Dedifferentiated amniotic fluid mesenchymal stem cell (primary cell): ENCODE results near the gene NHS.
A peak's percentile ranks its signal among the peaks of the same experiment; 100 is the strongest.
"Not testable (repeated sequence)": the region's sequence is repeated elsewhere in the genome, so short reads cannot be mapped to it uniquely, and the experiment has no call there.

Experiments used
- DNase-seq: peaks from one replicate; pipeline ENCODE4 v3.0.0-alpha.2; 2016; ENCODE audit errors: extremely low spot score

Gene NHS

GRCh38 chrX:17405225-17405969 lies 30.4 kb downstream of the NHS start:
- no peak for DNase-seq

DNA sequence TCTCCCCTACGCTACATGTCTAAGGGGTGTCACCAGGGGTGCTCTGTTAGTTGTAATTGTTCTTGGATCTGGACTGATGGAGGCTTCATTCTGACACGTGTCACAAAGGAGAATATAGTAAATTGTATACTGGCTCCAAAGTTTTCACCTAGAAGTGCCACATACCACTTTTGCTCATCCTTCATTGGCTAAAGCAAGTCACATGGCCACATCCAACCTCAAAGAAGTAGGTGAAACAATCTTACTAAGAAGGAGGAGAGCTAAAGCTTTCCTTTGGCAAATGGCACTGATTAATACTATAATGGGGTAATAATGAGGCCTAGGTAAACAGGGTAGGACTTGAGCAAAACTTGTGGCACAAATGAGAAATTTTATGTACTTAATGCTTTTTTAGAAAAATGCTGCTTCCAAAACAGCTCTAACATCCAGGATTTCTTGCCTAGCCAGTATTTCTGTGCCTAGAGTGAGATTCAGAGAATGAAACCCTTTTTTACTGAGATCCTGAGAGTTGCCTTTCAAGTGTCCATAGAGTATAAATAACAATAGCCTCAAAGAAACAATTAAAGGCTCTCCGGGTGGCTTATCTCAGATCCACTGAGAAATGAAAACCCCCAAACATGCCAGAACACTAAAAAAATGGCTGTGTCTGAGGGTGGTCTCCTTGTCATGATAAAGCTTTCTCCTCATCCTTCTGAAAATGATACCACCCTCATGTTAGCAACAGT lies 34.7 kb downstream of the NHS start:
- no peak for DNase-seq

- no peak for DNase-seq
Measured at GRCh38 chrX:17410651-17411050, 35.7 kb downstream of the NHS start.

GRCh38 chrX:17411205-17411604 lies 36.2 kb downstream of the NHS start:
- DNase-seq: no peak

DNA sequence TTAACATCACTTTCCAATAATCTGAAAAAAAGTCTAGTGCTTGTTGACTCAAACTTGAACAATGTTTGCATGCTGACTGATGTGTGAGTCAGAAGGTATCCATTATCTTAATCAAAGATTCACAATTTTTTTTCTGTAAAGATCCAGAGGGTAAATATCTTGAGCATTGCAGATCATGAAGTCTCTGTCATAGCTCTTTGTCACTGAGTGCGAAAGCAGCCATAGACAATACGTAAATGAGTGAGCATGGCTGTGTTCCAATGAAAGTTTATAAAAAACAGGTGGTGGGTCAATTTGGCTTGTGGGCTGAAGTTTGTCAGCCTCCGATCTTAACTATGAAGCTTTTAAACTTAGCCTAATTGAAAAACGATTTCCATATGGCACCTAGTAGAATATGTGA lies 37.7 kb downstream of the NHS start:
- DNase-seq: peak; percentile 22

GRCh38 chrX:17413228-17413627 lies 38.2 kb downstream of the NHS start:
- no peak for DNase-seq

GRCh38 chrX:17414027-17414658 lies 39.1 kb downstream of the NHS start:
- DNase-seq: no peak

GRCh38 chrX:17414839-17415238 lies 39.8 kb downstream of the NHS start:
- DNase-seq: no peak

DNA sequence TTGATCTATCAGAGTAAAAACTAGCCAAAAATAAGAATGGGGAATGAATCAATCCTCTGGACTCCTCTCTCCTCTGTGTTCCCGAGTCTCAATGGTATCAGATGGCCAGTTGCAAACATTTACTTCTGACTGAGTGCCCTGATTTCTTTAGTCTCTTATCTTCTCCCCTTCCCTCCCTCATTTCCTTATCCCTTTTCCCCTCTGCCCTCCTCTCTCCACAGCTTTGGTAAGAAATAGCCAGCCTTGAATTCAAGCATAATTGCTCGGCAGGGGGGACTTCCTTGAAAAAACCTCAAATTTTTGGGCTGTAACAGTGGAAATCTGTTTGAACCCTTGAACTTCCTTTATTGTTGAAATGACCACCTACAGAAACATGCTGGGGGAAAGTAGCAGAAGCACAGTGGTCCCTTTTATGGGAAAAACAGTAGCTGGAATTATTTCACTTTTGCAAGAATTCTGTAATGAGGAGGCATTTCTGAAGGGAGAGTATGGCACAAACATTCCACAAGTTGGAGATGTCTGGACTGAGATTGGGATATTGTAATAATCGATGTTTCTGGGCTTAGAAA lies 40.3 kb downstream of the NHS start:
- DNase-seq: no peak

- no peak for DNase-seq
Measured at GRCh38 chrX:17417372-17417771, 42.4 kb downstream of the NHS start.

- no peak for DNase-seq
Measured at GRCh38 chrX:17425136-17425535, 50.1 kb downstream of the NHS start.

- no peak for DNase-seq
Measured at GRCh38 chrX:17425551-17425950, 50.6 kb downstream of the NHS start.

DNA sequence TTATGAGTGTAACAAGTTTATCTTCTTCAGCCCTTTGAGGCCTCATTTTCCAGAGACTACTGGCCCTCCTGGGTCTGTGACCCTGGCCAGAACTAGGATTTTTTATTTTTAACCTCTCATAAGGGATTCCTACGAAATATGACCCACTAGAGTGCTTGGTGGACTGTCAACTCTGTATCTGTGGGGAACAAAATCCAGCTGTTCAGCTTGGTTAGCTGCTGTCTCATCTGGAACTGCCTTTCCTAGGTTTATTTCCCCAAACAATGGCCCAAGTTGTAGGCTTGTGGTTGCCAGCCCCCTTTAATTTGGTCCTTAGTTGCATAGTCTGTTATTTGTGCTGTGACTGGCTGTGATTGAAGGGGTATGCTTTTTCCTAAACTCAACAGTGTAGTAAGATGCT lies 56.2 kb downstream of the NHS start:
- DNase-seq: no peak

DNA sequence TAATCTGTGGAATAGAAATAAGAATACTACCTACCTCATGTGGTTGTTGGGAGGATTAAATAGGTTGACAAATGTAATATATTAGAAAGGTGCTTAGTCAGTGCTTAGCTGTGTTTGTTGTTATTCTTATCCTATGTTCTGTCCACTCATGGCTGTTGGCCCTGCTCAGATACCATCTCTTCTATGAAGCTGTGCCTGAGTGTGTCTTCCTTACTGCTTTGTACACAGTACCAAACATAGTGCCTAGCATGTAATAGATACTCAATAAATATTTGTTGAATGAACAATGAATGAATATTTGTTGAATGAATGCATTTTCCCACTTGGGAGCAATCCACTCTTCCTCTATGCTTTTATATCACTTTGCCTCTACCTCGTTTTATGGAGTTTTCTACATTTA lies 57.2 kb downstream of the NHS start:
- DNase-seq: no peak

- DNase-seq: no peak
Measured at GRCh38 chrX:17433965-17434364, 59.0 kb downstream of the NHS start.

GRCh38 chrX:17435476-17435875 lies 60.5 kb downstream of the NHS start:
- DNase-seq: no peak

DNA sequence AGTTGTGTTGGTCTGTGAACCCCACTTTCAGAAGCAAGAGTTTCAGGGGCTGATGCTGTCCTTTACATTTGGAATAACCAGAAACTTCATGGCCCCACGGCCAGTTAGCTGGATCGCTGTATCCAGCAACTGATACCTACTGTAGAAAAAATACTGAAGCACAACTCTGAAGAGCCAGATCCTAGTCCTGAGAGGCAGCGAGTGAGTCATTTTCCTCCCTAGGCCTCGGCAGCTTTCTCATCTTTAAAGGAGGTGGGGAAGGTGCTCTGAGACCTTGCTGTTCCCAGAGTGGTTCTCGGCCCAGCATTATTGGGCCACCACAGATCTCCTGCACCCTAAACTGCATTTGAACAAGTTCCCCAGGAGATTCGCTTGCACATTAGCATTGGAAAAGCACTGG lies 63.2 kb downstream of the NHS start:
- no peak for DNase-seq

- no peak for DNase-seq
Measured at GRCh38 chrX:17440258-17440657, 65.3 kb downstream of the NHS start.

- no peak for DNase-seq
Measured at GRCh38 chrX:17440836-17441235, 65.8 kb downstream of the NHS start.

- DNase-seq: no peak
Measured at GRCh38 chrX:17441965-17442364, 67.0 kb downstream of the NHS start.

- no peak for DNase-seq
Measured at GRCh38 chrX:17442898-17443297, 67.9 kb downstream of the NHS start.

- DNase-seq: no peak
Measured at GRCh38 chrX:17443556-17443955, 68.6 kb downstream of the NHS start.

- DNase-seq: not testable (repeated sequence)
Measured at GRCh38 chrX:17446269-17446668, 71.3 kb downstream of the NHS start.
